ENCODE results near the gene PTPN4.

DNA sequence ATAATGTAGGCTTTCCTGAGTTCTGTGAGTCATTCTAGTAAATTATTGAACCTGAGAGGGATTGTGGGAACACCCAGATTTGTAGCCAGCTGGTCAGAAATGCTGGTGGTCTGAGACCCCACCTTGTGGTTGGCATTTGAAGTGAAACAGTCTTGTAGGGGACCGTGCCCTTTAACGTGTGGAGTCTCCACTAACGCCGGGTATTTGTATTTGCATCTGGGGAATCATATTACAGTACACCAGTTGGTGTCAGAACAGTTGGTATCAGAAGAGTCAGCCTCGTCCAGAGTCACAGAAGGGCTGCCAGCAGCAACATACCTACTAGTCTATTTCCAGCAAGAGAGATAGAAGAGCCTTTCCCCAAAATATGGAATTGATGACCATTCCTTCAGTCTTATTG lies 38.3 kb upstream of the PTPN4 start:
- no peak for TF ChIP-seq POLR2A (IDR thresholded peaks at IDR 0.05)
- TF ChIP-seq, protein P1, sequence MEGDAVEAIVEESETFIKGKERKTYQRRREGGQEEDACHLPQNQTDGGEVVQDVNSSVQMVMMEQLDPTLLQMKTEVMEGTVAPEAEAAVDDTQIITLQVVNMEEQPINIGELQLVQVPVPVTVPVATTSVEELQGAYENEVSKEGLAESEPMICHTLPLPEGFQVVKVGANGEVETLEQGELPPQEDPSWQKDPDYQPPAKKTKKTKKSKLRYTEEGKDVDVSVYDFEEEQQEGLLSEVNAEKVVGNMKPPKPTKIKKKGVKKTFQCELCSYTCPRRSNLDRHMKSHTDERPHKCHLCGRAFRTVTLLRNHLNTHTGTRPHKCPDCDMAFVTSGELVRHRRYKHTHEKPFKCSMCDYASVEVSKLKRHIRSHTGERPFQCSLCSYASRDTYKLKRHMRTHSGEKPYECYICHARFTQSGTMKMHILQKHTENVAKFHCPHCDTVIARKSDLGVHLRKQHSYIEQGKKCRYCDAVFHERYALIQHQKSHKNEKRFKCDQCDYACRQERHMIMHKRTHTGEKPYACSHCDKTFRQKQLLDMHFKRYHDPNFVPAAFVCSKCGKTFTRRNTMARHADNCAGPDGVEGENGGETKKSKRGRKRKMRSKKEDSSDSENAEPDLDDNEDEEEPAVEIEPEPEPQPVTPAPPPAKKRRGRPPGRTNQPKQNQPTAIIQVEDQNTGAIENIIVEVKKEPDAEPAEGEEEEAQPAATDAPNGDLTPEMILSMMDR (IDR thresholded peaks at IDR 0.05), result no peak

Measured in uterus (tissue), 2 donors.